ENCODE results near the gene THRSP.
"Not testable (repeated sequence)": the region's sequence is repeated elsewhere in the genome, so short reads cannot be mapped to it uniquely, and the experiment has no call there.

Gene THRSP, protein sequence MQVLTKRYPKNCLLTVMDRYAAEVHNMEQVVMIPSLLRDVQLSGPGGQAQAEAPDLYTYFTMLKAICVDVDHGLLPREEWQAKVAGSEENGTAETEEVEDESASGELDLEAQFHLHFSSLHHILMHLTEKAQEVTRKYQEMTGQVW

DNA sequence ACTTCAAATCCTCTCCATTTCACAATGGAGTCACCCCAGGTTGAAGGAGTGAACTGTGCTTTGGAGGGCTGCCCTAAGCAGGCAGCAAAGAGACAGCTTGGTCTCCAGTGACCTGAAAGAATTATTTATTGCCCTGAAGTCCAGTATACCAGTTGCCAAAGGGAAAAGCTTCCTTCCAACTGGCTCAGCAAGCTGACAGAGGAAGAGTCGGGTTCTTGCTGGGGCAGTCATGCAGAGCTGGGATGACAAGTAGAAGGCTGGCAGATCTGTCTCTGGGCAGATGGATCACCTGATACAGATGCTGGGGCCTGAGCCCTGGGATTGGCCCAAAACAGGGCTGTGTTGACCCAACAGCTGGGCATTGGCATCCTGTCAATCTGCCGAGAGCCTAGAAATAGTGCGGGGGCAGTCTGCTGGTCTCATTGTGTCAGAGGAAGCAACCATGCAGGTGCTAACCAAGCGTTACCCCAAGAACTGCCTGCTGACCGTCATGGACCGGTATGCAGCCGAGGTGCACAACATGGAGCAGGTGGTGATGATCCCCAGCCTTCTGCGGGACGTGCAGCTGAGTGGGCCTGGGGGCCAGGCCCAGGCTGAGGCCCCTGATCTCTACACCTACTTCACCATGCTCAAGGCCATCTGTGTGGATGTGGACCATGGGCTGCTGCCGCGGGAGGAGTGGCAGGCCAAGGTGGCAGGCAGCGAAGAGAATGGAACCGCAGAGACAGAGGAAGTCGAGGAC, at the start of gene THRSP:
THRSP (plus strand) TSS at position 422 of the 742 bp plus-strand sequence; CDS start at position 443, 21 bp downstream.
- Histone ChIP-seq H3K9me3 (ENCODE audit: control insufficient read depth, insufficient read depth, low read depth, low read length) (no peaks in the 10 kb centered on the region), H3K27ac (ENCODE audit: low read depth, low read length) (no peak within 1 kb of the TSS)

DNA sequence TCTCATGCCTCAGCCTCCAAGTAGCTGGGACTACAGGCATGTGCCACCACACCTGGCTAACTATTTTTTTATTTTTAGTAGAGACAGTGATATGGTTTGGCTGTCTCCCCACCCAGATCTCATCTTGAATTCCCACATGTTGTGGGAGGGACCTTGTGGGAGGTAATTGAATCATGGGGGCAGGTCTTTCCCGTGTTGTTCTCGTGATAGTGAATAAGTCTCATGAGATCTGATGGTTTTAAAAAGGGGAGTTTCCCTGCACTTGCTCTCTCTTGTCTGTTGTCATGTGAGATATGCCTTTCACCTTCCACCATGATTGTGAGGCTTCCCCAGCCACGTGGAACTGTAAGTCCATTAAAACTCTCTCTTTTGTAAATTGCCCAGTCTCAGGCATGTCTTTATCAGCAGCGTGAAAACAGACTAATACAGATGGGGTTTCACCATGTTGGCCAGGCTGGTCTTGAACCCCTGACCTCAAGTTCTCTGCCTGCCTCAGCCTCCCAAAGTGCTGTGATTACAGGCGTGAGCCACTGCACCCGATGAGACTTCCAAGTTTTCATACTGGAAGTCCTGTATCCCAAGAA, 48.6 kb upstream of the THRSP start:
- H3K27me3 ChIP-seq (ENCODE audit: control insufficient read depth, insufficient read depth, low read length); H3K4me1 ChIP-seq (ENCODE audit: control insufficient read depth, insufficient read depth, low read length); H3K9ac ChIP-seq (ENCODE audit: low read length); H3K9me3 ChIP-seq (ENCODE audit: control insufficient read depth, insufficient read depth, low read depth, low read length); H3K27ac ChIP-seq (ENCODE audit: low read depth, low read length); H3K4me3 ChIP-seq (ENCODE audit: low read depth, low read length): not testable (repeated sequence)
- peaks cover 11% of the 10 kb centered on the region for H3K36me3 ChIP-seq (ENCODE audit: control insufficient read depth, insufficient read depth, low read length)

More for the DNA sequence above, at the start of gene THRSP:
- Histone ChIP-seq H3K4me3 (ENCODE audit: low read depth, low read length) (no peak within 1 kb of the TSS), H3K4me1 (ENCODE audit: control insufficient read depth, insufficient read depth, low read length) (no peaks in the 10 kb centered on the region), H3K9ac (ENCODE audit: low read length) (no peak within 1 kb of the TSS), H3K27me3 (ENCODE audit: control insufficient read depth, insufficient read depth, low read length) (no peaks in the 10 kb centered on the region), H3K36me3 (ENCODE audit: control insufficient read depth, insufficient read depth, low read length) (peaks cover 6% of the 10 kb centered on the region; the same call in 1 of the 2 replicates)

DNA sequence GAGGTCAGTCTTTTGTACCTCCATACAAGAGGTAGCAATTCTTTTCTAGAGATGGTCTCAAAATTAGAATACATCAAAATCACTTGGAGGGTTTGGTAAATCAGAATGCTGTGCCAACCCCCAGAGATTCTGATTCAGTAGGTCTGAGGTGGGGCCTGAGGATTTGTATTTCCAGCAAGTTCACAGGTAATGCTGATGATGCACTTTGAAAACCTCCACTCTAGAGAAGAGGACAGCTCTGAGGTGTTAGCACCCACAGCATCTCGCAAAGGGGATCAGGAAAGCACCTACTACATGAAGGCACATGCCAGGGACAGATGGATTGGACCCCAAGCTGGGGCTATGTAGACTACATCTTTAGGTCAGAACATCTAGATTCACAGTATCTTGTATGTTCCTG, 47.8 kb upstream of the THRSP start:
- Histone ChIP-seq H3K27me3 (ENCODE audit: control insufficient read depth, insufficient read depth, low read length) (no peaks in the 10 kb centered on the region), H3K4me1 (ENCODE audit: control insufficient read depth, insufficient read depth, low read length) (peaks cover 8% of the 10 kb centered on the region), H3K36me3 (ENCODE audit: control insufficient read depth, insufficient read depth, low read length) (peaks cover 11% of the 10 kb centered on the region), H3K4me3 (ENCODE audit: low read depth, low read length) (no peak overlapping the region), H3K9ac (ENCODE audit: low read length) (no peak overlapping the region), H3K27ac (ENCODE audit: low read depth, low read length) (no peak overlapping the region), H3K9me3 (ENCODE audit: control insufficient read depth, insufficient read depth, low read depth, low read length) (no peaks in the 10 kb centered on the region)

DNA sequence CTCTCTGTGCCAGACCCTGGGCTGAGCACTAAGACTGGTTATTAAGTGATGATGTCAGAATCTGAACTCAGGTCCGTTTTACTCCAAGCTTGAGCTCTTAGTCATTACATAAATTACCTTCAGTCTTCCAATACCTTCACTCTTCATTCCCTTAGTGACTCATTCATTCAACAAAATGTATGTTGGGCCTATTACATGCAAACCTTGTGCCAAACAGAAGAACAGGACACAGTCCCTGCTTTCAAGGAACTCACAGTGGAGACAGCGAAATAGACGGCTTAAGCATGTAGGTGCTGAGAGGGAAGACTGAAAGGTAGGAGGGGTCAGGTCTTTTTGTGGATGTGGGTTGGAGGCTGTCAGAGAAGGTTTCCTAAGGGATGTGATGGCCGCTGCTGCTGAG, 43.9 kb upstream of the THRSP start:
- no peak overlapping the region for H3K9ac ChIP-seq (ENCODE audit: low read length)
- peaks cover 11% of the 10 kb centered on the region for H3K36me3 ChIP-seq (ENCODE audit: control insufficient read depth, insufficient read depth, low read length)
- H3K27ac ChIP-seq (ENCODE audit: low read depth, low read length): no peak overlapping the region
- H3K27me3 ChIP-seq (ENCODE audit: control insufficient read depth, insufficient read depth, low read length): no peaks in the 10 kb centered on the region
- peaks cover 21% of the 10 kb centered on the region for H3K4me1 ChIP-seq (ENCODE audit: control insufficient read depth, insufficient read depth, low read length)
- H3K9me3 ChIP-seq (ENCODE audit: control insufficient read depth, insufficient read depth, low read depth, low read length): no peaks in the 10 kb centered on the region
- no peak overlapping the region for H3K4me3 ChIP-seq (ENCODE audit: low read depth, low read length)

DNA sequence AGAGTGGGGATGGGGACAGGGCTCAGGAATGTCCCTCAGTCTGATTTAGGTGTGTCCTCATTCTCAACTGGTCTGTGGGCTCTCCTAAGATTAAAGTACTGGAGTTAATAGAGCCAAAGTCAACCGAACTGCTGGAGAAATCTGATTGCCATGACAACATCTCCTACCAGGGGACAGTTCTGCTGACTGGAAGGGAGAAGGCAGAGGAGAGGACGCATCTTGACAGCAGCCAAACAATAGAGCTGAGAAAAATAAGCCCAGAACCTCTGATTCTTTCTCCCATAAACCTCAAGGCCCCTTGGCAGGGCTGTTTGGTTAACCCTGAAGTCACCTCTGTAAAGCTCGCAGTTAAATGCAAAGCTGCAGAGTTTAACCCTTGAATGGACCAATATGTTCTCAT, 43.4 kb upstream of the THRSP start:
- Histone ChIP-seq H3K27me3 (ENCODE audit: control insufficient read depth, insufficient read depth, low read length) (no peaks in the 10 kb centered on the region), H3K9me3 (ENCODE audit: control insufficient read depth, insufficient read depth, low read depth, low read length) (no peaks in the 10 kb centered on the region), H3K36me3 (ENCODE audit: control insufficient read depth, insufficient read depth, low read length) (peaks cover 11% of the 10 kb centered on the region), H3K4me1 (ENCODE audit: control insufficient read depth, insufficient read depth, low read length) (peaks cover 21% of the 10 kb centered on the region), H3K9ac (ENCODE audit: low read length) (no peak overlapping the region), H3K27ac (ENCODE audit: low read depth, low read length) (no peak overlapping the region), H3K4me3 (ENCODE audit: low read depth, low read length) (no peak overlapping the region)

DNA sequence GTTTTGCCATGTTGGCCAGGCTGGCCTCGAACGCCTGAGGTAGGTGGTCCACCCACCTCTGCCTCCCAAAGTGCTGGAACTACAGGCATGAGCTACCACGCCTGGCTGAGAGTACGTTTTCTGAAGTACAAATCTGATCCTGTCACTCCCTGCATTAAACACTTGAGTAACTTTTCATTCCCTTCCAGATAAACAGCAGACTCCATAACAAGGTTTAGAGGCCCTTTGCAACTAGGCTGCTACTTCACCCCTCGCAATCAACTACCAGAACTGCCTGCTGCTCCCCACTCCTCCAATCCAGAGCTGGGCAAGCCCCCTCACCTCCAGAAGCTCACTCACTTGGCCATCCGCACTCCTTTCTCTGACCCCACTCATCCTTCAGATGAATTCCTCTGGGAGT, 42.0 kb upstream of the THRSP start:
- H3K4me3 ChIP-seq (ENCODE audit: low read depth, low read length): no peak overlapping the region; the same call in 1 of the 2 replicates
- H3K27ac ChIP-seq (ENCODE audit: low read depth, low read length): no peak overlapping the region
- no peak overlapping the region for H3K9ac ChIP-seq (ENCODE audit: low read length)
- no peaks in the 10 kb centered on the region for H3K27me3 ChIP-seq (ENCODE audit: control insufficient read depth, insufficient read depth, low read length)
- no peaks in the 10 kb centered on the region for H3K9me3 ChIP-seq (ENCODE audit: control insufficient read depth, insufficient read depth, low read depth, low read length)
- peaks cover 3% of the 10 kb centered on the region; the same call in 1 of the 2 replicates for H3K36me3 ChIP-seq (ENCODE audit: control insufficient read depth, insufficient read depth, low read length)
- H3K4me1 ChIP-seq (ENCODE audit: control insufficient read depth, insufficient read depth, low read length): peaks cover 21% of the 10 kb centered on the region

DNA sequence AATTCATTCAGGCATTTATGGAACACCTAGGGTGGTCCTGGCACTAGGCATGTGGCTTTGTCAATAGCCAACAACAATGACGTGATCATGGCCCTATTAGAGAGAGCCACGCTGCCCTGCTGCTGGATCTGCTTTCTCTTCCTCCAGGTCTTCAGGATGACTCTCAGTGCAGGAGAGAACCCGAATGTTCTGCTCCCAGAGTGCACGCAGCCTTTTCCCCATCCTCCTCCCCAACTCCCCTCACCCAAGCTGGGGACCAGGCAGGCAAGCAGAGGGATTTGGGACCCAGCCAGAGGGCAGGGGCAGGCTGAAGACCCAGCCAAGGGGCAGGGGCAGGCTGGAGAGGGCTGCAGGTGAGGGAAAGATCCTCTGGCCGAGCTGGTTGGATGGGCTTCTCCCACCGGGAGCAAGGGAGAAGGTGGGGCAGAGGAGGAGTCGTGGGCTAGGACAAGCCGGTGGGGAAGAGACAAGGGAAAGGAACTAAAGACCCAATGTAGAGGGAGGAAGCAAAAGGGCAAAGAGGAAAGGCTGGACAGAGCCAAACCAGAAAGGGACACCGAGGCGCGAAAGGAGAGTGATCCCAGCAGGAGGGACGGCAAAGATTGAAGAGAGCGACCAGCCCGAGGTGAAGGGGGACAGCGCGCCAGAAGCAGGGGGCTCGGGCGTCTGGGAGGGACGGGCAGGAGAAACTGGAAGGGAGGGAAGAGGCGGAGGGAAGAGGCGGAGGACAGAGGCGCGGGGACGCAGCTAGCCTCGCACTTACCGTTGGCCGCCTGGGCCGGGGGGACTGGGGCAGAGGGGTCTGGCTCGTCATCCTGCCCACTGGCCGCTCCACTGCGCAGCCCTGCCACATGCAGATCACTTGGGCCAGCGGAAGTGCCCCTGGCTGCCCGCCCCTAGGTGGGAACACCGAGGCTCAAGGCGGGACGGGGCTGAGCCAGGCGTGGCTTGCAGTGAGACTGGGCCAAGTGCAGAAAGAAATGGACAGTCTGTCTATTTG, 41.0 kb upstream of the THRSP start, which contains the start of gene KCTD14:
KCTD14 (minus strand) TSS at position 880 of the 1,000 bp plus-strand sequence; CDS start at position 853, 27 bp downstream.
- Histone ChIP-seq H3K4me3 (ENCODE audit: low read depth, low read length) (peak within 1 kb of the TSS; percentile 68), H3K27me3 (ENCODE audit: control insufficient read depth, insufficient read depth, low read length) (no peaks in the 10 kb centered on the region), H3K4me1 (ENCODE audit: control insufficient read depth, insufficient read depth, low read length) (peaks cover 21% of the 10 kb centered on the region), H3K9me3 (ENCODE audit: control insufficient read depth, insufficient read depth, low read depth, low read length) (peaks cover 1% of the 10 kb centered on the region; the same call in 1 of the 2 replicates), H3K9ac (ENCODE audit: low read length) (peak within 1 kb of the TSS; percentile 76), H3K36me3 (ENCODE audit: control insufficient read depth, insufficient read depth, low read length) (no peaks in the 10 kb centered on the region), H3K27ac (ENCODE audit: low read depth, low read length) (no peak within 1 kb of the TSS)

DNA sequence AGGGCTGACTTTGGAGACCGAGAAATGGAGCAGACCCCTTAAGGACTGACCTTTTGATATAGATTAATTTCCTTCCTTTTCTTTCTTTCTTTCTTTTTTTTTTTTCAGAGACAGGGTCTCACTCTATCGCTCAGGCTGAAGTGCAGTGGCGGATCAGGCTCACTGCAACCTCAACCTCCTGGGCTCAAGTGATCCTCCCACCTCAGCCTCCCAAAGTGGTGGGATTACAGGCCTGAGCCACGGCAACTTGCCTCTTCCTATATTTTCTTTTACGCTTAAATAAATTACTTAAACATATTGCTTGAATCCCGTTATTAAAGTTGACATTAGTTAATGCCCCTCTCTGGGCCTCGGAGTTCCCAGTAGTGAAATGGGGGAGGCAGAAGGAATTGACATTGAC, 40.2 kb upstream of the THRSP start:
- H3K27me3 ChIP-seq (ENCODE audit: control insufficient read depth, insufficient read depth, low read length): no peaks in the 10 kb centered on the region
- peak overlapping the region; percentile 68 for H3K4me3 ChIP-seq (ENCODE audit: low read depth, low read length)
- H3K36me3 ChIP-seq (ENCODE audit: control insufficient read depth, insufficient read depth, low read length): no peaks in the 10 kb centered on the region
- no peak overlapping the region for H3K27ac ChIP-seq (ENCODE audit: low read depth, low read length)
- peaks cover 21% of the 10 kb centered on the region for H3K4me1 ChIP-seq (ENCODE audit: control insufficient read depth, insufficient read depth, low read length)
- H3K9ac ChIP-seq (ENCODE audit: low read length): peak overlapping the region; percentile 76
- peaks cover 3% of the 10 kb centered on the region; the same call in 1 of the 2 replicates for H3K9me3 ChIP-seq (ENCODE audit: control insufficient read depth, insufficient read depth, low read depth, low read length)

DNA sequence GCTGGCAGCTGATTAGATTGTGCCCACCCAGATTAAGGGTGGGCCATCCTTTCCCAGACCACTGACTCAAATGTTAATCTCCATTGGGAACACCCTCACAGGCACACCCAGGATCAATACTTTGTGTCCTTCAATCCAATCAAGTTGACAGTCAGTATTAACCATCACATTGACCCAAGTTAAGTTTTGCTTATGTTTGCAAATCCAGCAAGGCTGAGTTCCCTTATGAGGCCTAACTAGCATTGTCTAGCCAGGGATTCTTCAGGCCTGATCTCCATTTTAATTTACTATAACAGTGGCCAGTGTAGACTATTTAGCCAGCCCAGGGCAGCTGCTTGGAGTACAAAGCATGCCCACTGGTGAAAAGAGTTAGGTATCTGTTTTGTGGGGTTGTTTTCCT, 38.3 kb upstream of the THRSP start:
- H3K4me3 ChIP-seq (ENCODE audit: low read depth, low read length): no peak overlapping the region
- H3K9me3 ChIP-seq (ENCODE audit: control insufficient read depth, insufficient read depth, low read depth, low read length): peaks cover 3% of the 10 kb centered on the region; the same call in 1 of the 2 replicates
- H3K36me3 ChIP-seq (ENCODE audit: control insufficient read depth, insufficient read depth, low read length): no peaks in the 10 kb centered on the region
- peaks cover 20% of the 10 kb centered on the region for H3K4me1 ChIP-seq (ENCODE audit: control insufficient read depth, insufficient read depth, low read length)
- no peak overlapping the region for H3K27ac ChIP-seq (ENCODE audit: low read depth, low read length)
- no peaks in the 10 kb centered on the region for H3K27me3 ChIP-seq (ENCODE audit: control insufficient read depth, insufficient read depth, low read length)
- H3K9ac ChIP-seq (ENCODE audit: low read length): no peak overlapping the region

DNA sequence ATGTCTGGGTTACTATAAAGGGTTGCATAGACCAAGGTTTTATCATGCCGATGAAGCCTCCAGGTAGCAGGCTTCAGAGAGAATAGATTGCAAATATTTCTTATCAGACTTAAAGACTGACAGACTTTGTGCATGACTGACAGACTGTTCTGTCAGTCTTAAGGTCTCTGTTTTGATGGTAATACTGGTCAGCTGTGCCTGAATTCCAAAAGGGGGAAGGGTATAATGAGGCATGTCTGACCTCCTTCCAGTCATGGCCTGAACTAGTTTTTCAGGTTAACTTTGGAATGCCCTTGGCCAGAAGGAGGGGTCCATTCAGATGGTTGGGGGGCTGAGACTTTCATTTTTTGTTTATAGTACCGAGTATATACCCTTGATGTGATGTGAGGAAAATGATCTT, 35.9 kb upstream of the THRSP start:
- no peak overlapping the region for H3K27ac ChIP-seq (ENCODE audit: low read depth, low read length)
- no peak overlapping the region for H3K9ac ChIP-seq (ENCODE audit: low read length)
- H3K36me3 ChIP-seq (ENCODE audit: control insufficient read depth, insufficient read depth, low read length): no peaks in the 10 kb centered on the region
- no peak overlapping the region for H3K4me3 ChIP-seq (ENCODE audit: low read depth, low read length)
- peaks cover 3% of the 10 kb centered on the region; the same call in 1 of the 2 replicates for H3K9me3 ChIP-seq (ENCODE audit: control insufficient read depth, insufficient read depth, low read depth, low read length)
- H3K27me3 ChIP-seq (ENCODE audit: control insufficient read depth, insufficient read depth, low read length): no peaks in the 10 kb centered on the region
- peaks cover 6% of the 10 kb centered on the region; the same call in 1 of the 2 replicates for H3K4me1 ChIP-seq (ENCODE audit: control insufficient read depth, insufficient read depth, low read length)
